ENCODE measurements around the gene ADH1A.

DNA sequence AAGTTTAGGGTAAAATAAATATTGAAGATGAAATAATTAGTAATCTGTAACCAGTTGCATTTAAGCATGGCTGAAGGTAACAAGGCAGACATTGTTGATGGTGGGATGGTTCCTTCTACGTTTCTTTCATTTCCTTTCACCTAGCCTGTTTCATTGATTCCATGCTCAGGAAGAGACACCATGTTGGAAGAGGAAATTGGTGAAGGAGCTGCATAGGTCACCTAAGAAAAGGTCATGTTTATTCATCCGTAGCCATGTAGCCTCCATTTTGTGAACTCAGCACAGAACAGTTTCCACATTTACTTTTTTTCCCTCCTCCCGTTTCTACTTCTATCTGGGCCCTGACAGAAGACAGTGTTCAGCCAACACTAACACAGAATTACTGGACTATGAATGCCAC is 26.6 kb upstream of the ADH1A start:
- TF ChIP-seq, protein P1, sequence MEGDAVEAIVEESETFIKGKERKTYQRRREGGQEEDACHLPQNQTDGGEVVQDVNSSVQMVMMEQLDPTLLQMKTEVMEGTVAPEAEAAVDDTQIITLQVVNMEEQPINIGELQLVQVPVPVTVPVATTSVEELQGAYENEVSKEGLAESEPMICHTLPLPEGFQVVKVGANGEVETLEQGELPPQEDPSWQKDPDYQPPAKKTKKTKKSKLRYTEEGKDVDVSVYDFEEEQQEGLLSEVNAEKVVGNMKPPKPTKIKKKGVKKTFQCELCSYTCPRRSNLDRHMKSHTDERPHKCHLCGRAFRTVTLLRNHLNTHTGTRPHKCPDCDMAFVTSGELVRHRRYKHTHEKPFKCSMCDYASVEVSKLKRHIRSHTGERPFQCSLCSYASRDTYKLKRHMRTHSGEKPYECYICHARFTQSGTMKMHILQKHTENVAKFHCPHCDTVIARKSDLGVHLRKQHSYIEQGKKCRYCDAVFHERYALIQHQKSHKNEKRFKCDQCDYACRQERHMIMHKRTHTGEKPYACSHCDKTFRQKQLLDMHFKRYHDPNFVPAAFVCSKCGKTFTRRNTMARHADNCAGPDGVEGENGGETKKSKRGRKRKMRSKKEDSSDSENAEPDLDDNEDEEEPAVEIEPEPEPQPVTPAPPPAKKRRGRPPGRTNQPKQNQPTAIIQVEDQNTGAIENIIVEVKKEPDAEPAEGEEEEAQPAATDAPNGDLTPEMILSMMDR (IDR thresholded peaks at IDR 0.05): no peak
- TF ChIP-seq POLR2A (IDR thresholded peaks at IDR 0.05): no peak
